Measurements from ENCODE around the gene S1PR3.

Gene S1PR3

DNA sequence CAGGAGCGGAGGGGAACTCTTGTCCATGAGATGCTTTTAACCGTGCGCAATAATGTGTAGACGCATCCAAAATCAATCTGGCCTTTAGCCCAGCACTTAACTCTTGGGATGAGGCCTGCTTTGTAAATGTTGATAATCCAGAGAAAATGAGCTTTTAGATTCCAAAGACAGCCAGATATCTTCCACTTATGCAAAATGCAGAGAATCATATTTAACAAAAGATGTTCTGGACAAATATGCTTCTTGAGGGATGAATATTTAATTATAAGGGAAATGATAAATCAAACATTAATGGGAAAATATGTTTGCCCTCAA is 5.6 kb downstream of the S1PR3 start:
- DNase-seq (ENCODE audit: extremely low read depth, insufficient read length): no peak
- Histone ChIP-seq H3K36me3 (ENCODE audit: control insufficient read depth, insufficient read depth, low read length) (no peaks in the 10 kb centered on the region), H3K4me3 (replicated peaks; ENCODE audit: low read depth, low read length) (no peak overlapping the region), H3K27me3 (replicated peaks; ENCODE audit: control insufficient read depth, insufficient read depth, low read length) (no peaks in the 10 kb centered on the region; the same call in none of the 2 replicates)
- TF ChIP-seq, protein P1, sequence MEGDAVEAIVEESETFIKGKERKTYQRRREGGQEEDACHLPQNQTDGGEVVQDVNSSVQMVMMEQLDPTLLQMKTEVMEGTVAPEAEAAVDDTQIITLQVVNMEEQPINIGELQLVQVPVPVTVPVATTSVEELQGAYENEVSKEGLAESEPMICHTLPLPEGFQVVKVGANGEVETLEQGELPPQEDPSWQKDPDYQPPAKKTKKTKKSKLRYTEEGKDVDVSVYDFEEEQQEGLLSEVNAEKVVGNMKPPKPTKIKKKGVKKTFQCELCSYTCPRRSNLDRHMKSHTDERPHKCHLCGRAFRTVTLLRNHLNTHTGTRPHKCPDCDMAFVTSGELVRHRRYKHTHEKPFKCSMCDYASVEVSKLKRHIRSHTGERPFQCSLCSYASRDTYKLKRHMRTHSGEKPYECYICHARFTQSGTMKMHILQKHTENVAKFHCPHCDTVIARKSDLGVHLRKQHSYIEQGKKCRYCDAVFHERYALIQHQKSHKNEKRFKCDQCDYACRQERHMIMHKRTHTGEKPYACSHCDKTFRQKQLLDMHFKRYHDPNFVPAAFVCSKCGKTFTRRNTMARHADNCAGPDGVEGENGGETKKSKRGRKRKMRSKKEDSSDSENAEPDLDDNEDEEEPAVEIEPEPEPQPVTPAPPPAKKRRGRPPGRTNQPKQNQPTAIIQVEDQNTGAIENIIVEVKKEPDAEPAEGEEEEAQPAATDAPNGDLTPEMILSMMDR (IDR thresholded peaks at IDR 0.05; ENCODE audit: insufficient read depth, low read length, poor library complexity, severe bottlenecking): no peak

DNA sequence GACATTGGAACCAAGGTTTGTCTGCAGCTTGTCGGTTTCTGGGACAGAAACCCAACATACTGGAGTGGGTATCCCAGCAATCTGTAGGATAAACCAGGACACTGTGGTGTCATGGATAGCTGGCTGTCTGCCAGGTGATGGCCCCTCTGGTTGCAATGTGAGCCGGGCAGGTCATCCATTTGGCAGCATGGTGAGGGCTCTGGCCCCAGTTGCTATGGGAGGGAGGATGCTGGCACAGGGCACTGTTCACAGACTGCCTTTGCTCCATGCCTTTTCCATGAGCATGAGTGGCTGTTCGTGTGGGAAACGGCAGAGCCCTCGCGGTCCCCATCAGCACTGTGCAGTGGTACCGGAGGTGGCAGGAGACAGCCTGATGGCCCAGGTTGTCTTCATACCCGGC is 6.4 kb downstream of the S1PR3 start:
- no peaks in the 10 kb centered on the region; the same call in none of the 2 replicates for H3K27me3 ChIP-seq (replicated peaks; ENCODE audit: control insufficient read depth, insufficient read depth, low read length)
- DNase-seq (ENCODE audit: extremely low read depth, insufficient read length): no peak
- no peak overlapping the region for H3K4me3 ChIP-seq (replicated peaks; ENCODE audit: low read depth, low read length)
- H3K36me3 ChIP-seq (ENCODE audit: control insufficient read depth, insufficient read depth, low read length): no peaks in the 10 kb centered on the region
- TF ChIP-seq, protein P1 (IDR thresholded peaks at IDR 0.05; ENCODE audit: insufficient read depth, low read length, poor library complexity, severe bottlenecking): no peak

DNA sequence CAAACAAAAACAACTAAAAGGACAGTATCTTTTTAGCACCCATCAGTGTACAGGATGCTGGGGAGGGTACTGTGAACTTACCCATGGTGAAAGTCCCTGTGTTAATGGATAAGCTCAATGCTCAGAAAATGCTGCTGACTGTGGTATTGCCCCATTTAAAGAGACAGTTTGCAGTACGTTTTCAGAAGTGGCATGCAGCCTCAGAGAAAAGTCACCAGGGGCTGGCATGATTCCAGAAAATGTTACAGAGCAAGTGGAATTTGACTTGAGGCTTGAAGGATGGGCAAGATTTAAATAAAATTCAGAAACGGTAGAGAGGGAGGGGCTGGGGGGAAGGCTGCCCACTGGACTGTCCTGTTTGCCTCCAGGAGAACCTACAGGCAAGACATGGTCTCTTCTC is 7.2 kb downstream of the S1PR3 start:
- TF ChIP-seq, protein P1 (IDR thresholded peaks at IDR 0.05; ENCODE audit: insufficient read depth, low read length, poor library complexity, severe bottlenecking): no peak
- no peaks in the 10 kb centered on the region; the same call in none of the 2 replicates for H3K27me3 ChIP-seq (replicated peaks; ENCODE audit: control insufficient read depth, insufficient read depth, low read length)
- H3K4me3 ChIP-seq (replicated peaks; ENCODE audit: low read depth, low read length): no peak overlapping the region
- no peaks in the 10 kb centered on the region for H3K36me3 ChIP-seq (ENCODE audit: control insufficient read depth, insufficient read depth, low read length)
- DNase-seq (ENCODE audit: extremely low read depth, insufficient read length): no peak

DNA sequence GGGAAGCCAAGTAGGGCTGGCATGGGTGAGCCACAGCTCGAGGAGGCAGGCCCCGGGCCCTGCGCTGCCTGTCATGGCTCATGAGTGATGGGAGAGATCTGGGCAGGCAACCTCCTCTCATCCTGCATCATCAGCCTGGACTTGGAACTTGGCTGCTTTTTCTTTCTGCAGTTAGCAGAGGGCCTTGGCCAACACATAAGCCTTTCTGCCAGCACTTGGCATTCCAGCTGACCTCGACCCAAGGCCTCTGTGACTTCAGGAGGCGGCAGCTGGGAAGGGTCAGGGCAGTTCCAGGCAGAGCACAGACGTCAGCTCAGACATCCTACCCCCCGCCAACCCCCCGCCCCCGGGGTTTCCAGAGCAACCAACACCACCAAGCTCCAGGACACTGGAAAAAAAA is 7.6 kb downstream of the S1PR3 start:
- no peaks in the 10 kb centered on the region for H3K36me3 ChIP-seq (ENCODE audit: control insufficient read depth, insufficient read depth, low read length)
- TF ChIP-seq, protein P1 (IDR thresholded peaks at IDR 0.05; ENCODE audit: insufficient read depth, low read length, poor library complexity, severe bottlenecking): no peak
- no peak for DNase-seq (ENCODE audit: extremely low read depth, insufficient read length)
- H3K27me3 ChIP-seq (replicated peaks; ENCODE audit: control insufficient read depth, insufficient read depth, low read length): no peaks in the 10 kb centered on the region; the same call in none of the 2 replicates
- H3K4me3 ChIP-seq (replicated peaks; ENCODE audit: low read depth, low read length): no peak overlapping the region

DNA sequence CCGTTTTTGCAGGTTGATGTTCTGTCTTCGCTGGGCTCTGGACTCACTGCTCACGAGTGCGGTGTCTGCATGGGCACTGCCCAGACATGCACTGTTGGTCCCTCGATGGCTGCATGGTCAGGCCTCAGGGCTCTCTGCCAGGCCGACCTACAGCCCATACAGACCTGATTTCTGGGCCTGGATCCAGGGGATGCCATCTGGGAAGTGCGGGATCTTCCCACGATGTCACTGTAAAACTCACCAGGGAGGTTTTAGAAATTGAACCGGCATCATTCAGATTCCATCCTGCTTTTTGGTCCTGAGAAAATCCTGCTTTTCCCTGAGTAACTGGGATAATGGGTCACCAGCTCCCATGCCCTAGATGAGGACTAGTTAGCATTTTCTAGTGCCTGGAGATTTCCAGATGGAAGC is 9.1 kb downstream of the S1PR3 start:
- Histone ChIP-seq H3K36me3 (ENCODE audit: control insufficient read depth, insufficient read depth, low read length) (no peaks in the 10 kb centered on the region), H3K27me3 (replicated peaks; ENCODE audit: control insufficient read depth, insufficient read depth, low read length) (no peaks in the 10 kb centered on the region; the same call in none of the 2 replicates), H3K4me3 (replicated peaks; ENCODE audit: low read depth, low read length) (no peak overlapping the region)
- no peak for DNase-seq (ENCODE audit: extremely low read depth, insufficient read length)
- TF ChIP-seq, protein P1 (IDR thresholded peaks at IDR 0.05; ENCODE audit: insufficient read depth, low read length, poor library complexity, severe bottlenecking): no peak
